ENCODE data around the gene TRHDE.

- TF ChIP-seq POLR2AphosphoS5 (IDR thresholded peaks at IDR 0.05; ENCODE audit: low read depth, low read length) (no peak), POLR2A (IDR thresholded peaks at IDR 0.05; ENCODE audit: low read depth, low read length) (no peak), TAF1 (IDR thresholded peaks at IDR 0.05; ENCODE audit: borderline replicate concordance, low read depth, low read length) (no peak)
Observed at GRCh38 chr12:72493407-72493806, 221.2 kb downstream of the TRHDE start.

Measured in GM12892 (cell line).